Activated naive CD4-positive, alpha-beta T cell treated with anti-CD3 and anti-CD28 coated beads, Interleukin-2, amount 10 ng/mL, durations not matched to agents 7 days and 5 days (primary cell): ENCODE measurements around the gene RAB10.
"Not testable (repeated sequence)": the region's sequence is repeated elsewhere in the genome, so short reads cannot be mapped to it uniquely, and the experiment has no call there.

ENCODE experiments used
- CTCF ChIA-PET: fragments of 350-600 bp; sonication (Branson Sonifier 250); formaldehyde crosslinking; loops from one replicate; lab custom pipeline; 2021; ENCODE audit warnings: antibody characterized with exemption; lab: Charles Lee
- DNase-seq: peaks from one replicate; pipeline ENCODE4 v3.0.0-alpha.2; 2020
- H3K27ac Mint-ChIP-seq: one replicate; pipeline ENCODE4 v1.8.0; 2021; ENCODE audit warnings: mild to moderate bottlenecking, moderate library complexity, mixed read lengths
- H3K27me3 Mint-ChIP-seq: one replicate; pipeline ENCODE4 v1.8.0; 2021; ENCODE audit warnings: mild to moderate bottlenecking, mixed read lengths
- H3K36me3 Mint-ChIP-seq: one replicate; pipeline ENCODE4 v1.8.0; 2021; ENCODE audit warnings: mixed read lengths
- H3K4me1 Mint-ChIP-seq: one replicate; pipeline ENCODE4 v1.8.0; 2021; ENCODE audit warnings: mixed read lengths
- H3K4me3 Mint-ChIP-seq: one replicate; pipeline ENCODE4 v1.8.0; 2021; ENCODE audit warnings: mild to moderate bottlenecking, moderate library complexity, mixed read lengths
- H3K9me3 Mint-ChIP-seq: one replicate; pipeline ENCODE4 v1.8.0; 2021; ENCODE audit warnings: mixed read lengths

Gene RAB10

GRCh38 chr2:26025509-26025908 is 8.4 kb upstream of the RAB10 start:
- no peaks in the 10 kb centered on the region for H3K9me3 Mint-ChIP-seq
- CTCF ChIA-PET: interaction anchor here (0.6 kb wide), 1 partner anchor 192 kb away, joined by 3 read pairs; no protein-coding TSS in a partner anchor
- H3K4me1 Mint-ChIP-seq: no peaks in the 10 kb centered on the region
- DNase-seq: no peak
- H3K4me3 Mint-ChIP-seq: no peak overlapping the region
- H3K27me3 Mint-ChIP-seq: peaks cover 15% of the 10 kb centered on the region
- no peaks in the 10 kb centered on the region for H3K36me3 Mint-ChIP-seq
- no peak overlapping the region for H3K27ac Mint-ChIP-seq

GRCh38 chr2:26028083-26028482 is 5.8 kb upstream of the RAB10 start:
- CTCF ChIA-PET: not testable (repeated sequence)

GRCh38 chr2:26032586-26033269 is 1.2 kb upstream of the RAB10 start:
- H3K27me3 Mint-ChIP-seq, DNase-seq, H3K9me3 Mint-ChIP-seq: not testable (repeated sequence)
- peaks cover 29% of the 10 kb centered on the region for H3K4me1 Mint-ChIP-seq
- peak overlapping the region; percentile 94 for H3K27ac Mint-ChIP-seq
- CTCF ChIA-PET: interaction anchor here (0.7 to 1.8 kb wide), 5 partner anchors 9 to 49 kb away, joined by 3 to 4 read pairs (median 3); no protein-coding TSS in a partner anchor
- peak overlapping the region; percentile 86 for H3K4me3 Mint-ChIP-seq
- H3K36me3 Mint-ChIP-seq: peaks cover 13% of the 10 kb centered on the region

More at GRCh38 chr2:26028083-26028482, 5.8 kb upstream of the RAB10 start:
- not testable (repeated sequence) for H3K36me3 Mint-ChIP-seq, H3K4me1 Mint-ChIP-seq, DNase-seq, H3K27ac Mint-ChIP-seq, H3K4me3 Mint-ChIP-seq, H3K9me3 Mint-ChIP-seq
- H3K27me3 Mint-ChIP-seq: peaks cover 11% of the 10 kb centered on the region

- Mint-ChIP-seq H3K36me3 (peaks cover 13% of the 10 kb centered on the region), H3K9me3 (no peaks in the 10 kb centered on the region), H3K4me3 (peak overlapping the region; percentile 86), H3K27me3 (no peaks in the 10 kb centered on the region), H3K27ac (peak overlapping the region; percentile 94), H3K4me1 (peaks cover 29% of the 10 kb centered on the region)
- DNase-seq: no peak
- CTCF ChIA-PET: interaction anchor here (0.7 to 2.0 kb wide), 4 partner anchors 10 to 43 kb away, joined by 3 to 12 read pairs (median 4); no protein-coding TSS in a partner anchor
Measured at GRCh38 chr2:26033270-26033817, 540 bp upstream of the RAB10 start.

GRCh38 chr2:26034637-26034992 is 731 bp downstream of the RAB10 start:
- H3K4me1 Mint-ChIP-seq: peaks cover 29% of the 10 kb centered on the region
- H3K36me3 Mint-ChIP-seq: peaks cover 14% of the 10 kb centered on the region
- peak overlapping the region; percentile 94 for H3K27ac Mint-ChIP-seq
- H3K4me3 Mint-ChIP-seq: peak overlapping the region; percentile 86
- H3K27me3 Mint-ChIP-seq: no peaks in the 10 kb centered on the region
- H3K9me3 Mint-ChIP-seq: no peaks in the 10 kb centered on the region
- CTCF ChIA-PET: interaction anchor here (1.5 to 2.0 kb wide), 3 partner anchors 17 to 44 kb away, joined by 4 to 12 read pairs (median 4); no protein-coding TSS in a partner anchor
- DNase-seq: peak; percentile 39

- H3K4me1 Mint-ChIP-seq: peaks cover 32% of the 10 kb centered on the region
Measured at GRCh38 chr2:26035090-26035743, 1.3 kb downstream of the RAB10 start.

GRCh38 chr2:26039603-26040323 is 5.9 kb downstream of the RAB10 start:
- Mint-ChIP-seq H3K4me3 (no peak overlapping the region), H3K27ac (no peak overlapping the region)

More at GRCh38 chr2:26035090-26035743, 1.3 kb downstream of the RAB10 start:
- Mint-ChIP-seq H3K9me3 (no peaks in the 10 kb centered on the region), H3K36me3 (peaks cover 16% of the 10 kb centered on the region), H3K27ac (peak overlapping the region; percentile 94), H3K4me3 (peak overlapping the region; percentile 86), H3K27me3 (no peaks in the 10 kb centered on the region)
- CTCF ChIA-PET: interaction anchor here (2.0 kb wide), 1 partner anchor 44 kb away, joined by 12 read pairs; no protein-coding TSS in a partner anchor
- DNase-seq: no peak

GRCh38 chr2:26043109-26043508 is 9.2 kb downstream of the RAB10 start:
- H3K27ac Mint-ChIP-seq: no peak overlapping the region
- no peaks in the 10 kb centered on the region for H3K9me3 Mint-ChIP-seq
- CTCF ChIA-PET: no interaction called here
- no peak for DNase-seq
- no peaks in the 10 kb centered on the region for H3K27me3 Mint-ChIP-seq
- H3K36me3 Mint-ChIP-seq: peaks cover 23% of the 10 kb centered on the region
- peaks cover 35% of the 10 kb centered on the region for H3K4me1 Mint-ChIP-seq
- no peak overlapping the region for H3K4me3 Mint-ChIP-seq

More at GRCh38 chr2:26039603-26040323, 5.9 kb downstream of the RAB10 start:
- Mint-ChIP-seq H3K36me3 (peaks cover 29% of the 10 kb centered on the region), H3K27me3 (no peaks in the 10 kb centered on the region), H3K9me3 (no peaks in the 10 kb centered on the region), H3K4me1 (peaks cover 47% of the 10 kb centered on the region)
- CTCF ChIA-PET: no interaction called here
- no peak for DNase-seq

GRCh38 chr2:26043862-26044696 is 10.2 kb downstream of the RAB10 start:
- peaks cover 40% of the 10 kb centered on the region for H3K4me1 Mint-ChIP-seq
- H3K9me3 Mint-ChIP-seq: no peaks in the 10 kb centered on the region
- DNase-seq: no peak
- no peak overlapping the region for H3K27ac Mint-ChIP-seq
- H3K4me3 Mint-ChIP-seq: peak overlapping the region; percentile 2
- peaks cover 24% of the 10 kb centered on the region for H3K36me3 Mint-ChIP-seq
- no peaks in the 10 kb centered on the region for H3K27me3 Mint-ChIP-seq
- CTCF ChIA-PET: no interaction called here

GRCh38 chr2:26048791-26049190 is 14.9 kb downstream of the RAB10 start:
- H3K36me3 Mint-ChIP-seq: peaks cover 16% of the 10 kb centered on the region
- no peak overlapping the region for H3K27ac Mint-ChIP-seq
- no peak for DNase-seq
- no peak overlapping the region for H3K4me3 Mint-ChIP-seq
- CTCF ChIA-PET: no interaction called here
- H3K27me3 Mint-ChIP-seq: no peaks in the 10 kb centered on the region
- H3K4me1 Mint-ChIP-seq: peaks cover 36% of the 10 kb centered on the region
- H3K9me3 Mint-ChIP-seq: no peaks in the 10 kb centered on the region

GRCh38 chr2:26049641-26050040 is 15.8 kb downstream of the RAB10 start:
- Mint-ChIP-seq H3K4me3 (no peak overlapping the region), H3K27ac (no peak overlapping the region), H3K9me3 (no peaks in the 10 kb centered on the region), H3K27me3 (no peaks in the 10 kb centered on the region), H3K4me1 (peaks cover 33% of the 10 kb centered on the region), H3K36me3 (peaks cover 10% of the 10 kb centered on the region)
- CTCF ChIA-PET: no interaction called here
- DNase-seq: no peak

GRCh38 chr2:26052740-26053139 is 18.9 kb downstream of the RAB10 start:
- Mint-ChIP-seq H3K4me3 (no peak overlapping the region), H3K27ac (peak overlapping the region; percentile 76), H3K36me3 (peaks cover 12% of the 10 kb centered on the region), H3K9me3 (no peaks in the 10 kb centered on the region), H3K27me3 (no peaks in the 10 kb centered on the region), H3K4me1 (peaks cover 29% of the 10 kb centered on the region)
- CTCF ChIA-PET: no interaction called here
- no peak for DNase-seq

- H3K36me3 Mint-ChIP-seq: peaks cover 12% of the 10 kb centered on the region
- CTCF ChIA-PET: no interaction called here
- H3K27ac Mint-ChIP-seq: no peak overlapping the region
- no peak for DNase-seq
- no peaks in the 10 kb centered on the region for H3K27me3 Mint-ChIP-seq
- no peaks in the 10 kb centered on the region for H3K9me3 Mint-ChIP-seq
- H3K4me3 Mint-ChIP-seq: no peak overlapping the region
- H3K4me1 Mint-ChIP-seq: peaks cover 26% of the 10 kb centered on the region
Measured at GRCh38 chr2:26054598-26055348, 20.9 kb downstream of the RAB10 start.
